HG03460 (cell line): Measurements from ENCODE around the gene MVD.
"Not testable (repeated sequence)": the region's sequence is repeated elsewhere in the genome, so short reads cannot be mapped to it uniquely, and the experiment has no call there.

Source experiments
- ATAC-seq: cut with Tn5 transposase; IDR thresholded peaks from one replicate; pipeline ENCODE4 v1.9.1; 2021; ENCODE audit not compliant: unreplicated experiment

Gene MVD

DNA sequence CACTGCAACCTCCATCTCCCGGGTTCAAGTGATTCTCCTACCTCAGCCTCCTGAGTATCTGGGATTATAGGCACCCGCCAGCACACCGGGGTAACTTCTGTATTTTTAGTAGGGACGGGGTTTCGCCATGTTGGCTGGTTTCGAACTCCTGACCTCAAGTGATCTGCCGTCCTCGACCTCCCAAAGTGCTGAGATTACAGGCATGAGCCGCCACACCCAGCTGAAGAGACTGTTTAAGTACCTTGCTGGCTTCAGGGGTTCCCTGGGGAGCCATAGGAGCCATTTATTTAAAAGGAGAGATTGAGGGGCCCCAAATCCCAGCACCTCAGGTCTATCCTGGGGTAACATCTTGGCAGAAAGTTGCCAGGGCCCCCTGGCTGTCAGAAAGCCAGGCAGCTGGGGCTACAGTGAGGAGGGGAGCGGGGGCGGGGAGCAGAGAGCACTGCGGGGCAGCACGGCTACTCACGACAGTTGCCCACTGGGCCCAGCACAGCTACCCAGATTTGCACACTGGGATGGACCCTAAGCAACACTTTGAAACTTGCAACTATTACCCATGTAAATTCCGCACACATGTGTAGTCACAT is 21.8 kb upstream of the MVD start:
- no peak for ATAC-seq

DNA sequence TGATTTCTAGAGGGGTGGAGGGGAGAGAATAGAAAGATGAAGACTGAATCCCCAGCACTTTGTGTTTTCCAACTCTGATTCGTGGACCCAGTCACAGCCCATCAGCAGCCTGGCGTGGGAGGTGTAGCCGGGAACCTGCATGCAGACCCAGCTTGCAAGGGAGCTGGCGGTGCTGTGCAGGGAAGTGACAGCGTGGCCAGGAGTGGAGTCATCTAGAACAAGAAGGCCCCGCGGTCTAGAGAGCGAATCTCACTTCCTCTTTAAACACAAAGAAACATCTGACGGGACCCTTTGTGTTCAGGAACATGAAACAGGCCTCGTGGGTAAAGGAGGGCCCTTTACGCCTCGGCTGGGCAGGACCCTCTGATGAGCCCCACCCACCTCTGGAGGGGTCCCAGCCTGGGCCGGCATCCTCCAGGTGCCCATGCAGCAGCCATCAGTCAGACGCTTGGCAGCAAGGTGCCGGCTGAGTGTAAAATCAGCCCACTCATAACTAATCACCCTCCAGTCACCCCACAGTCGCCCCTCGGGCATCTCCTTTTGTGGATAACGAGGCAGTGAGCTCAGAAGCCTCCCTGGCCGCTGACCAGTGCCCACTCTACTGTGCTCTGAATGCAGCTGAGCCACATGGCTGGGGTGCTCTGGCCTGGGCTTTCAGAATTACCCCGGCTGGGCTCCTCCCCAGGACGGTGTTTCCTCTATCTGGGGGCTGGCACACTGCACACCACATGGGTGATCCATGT is 19.0 kb upstream of the MVD start:
- ATAC-seq = peak; percentile 66

DNA sequence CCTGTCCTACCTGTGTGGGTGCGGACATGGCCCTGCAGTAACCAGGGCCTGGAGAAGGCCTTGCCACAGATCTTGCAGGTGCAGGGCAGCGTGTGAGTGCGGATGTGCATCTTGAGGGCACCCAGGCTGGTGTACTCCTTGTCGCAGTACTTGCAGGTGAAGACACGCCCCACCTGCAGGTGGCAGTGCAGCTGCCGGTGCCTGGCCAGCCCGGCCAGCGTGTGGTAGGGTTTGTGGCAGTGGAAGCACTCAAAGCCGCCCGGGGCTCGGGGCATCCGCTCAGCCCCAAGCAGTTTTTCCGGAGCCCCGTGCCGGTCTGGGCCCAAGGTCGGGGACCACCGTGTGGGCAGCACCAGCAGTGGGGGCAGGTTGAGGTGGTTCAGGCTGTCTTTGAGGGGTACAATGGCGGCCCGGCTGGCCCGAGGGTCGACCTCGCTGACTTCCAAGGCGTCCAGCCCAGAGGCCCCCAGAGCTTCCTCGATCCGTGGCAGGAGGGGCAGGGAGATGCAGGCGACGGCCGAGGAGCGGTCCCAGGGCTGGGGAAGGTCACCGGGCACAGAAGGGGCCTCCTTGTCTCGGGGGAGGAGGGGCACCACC is 18.3 kb upstream of the MVD start:
- no peak for ATAC-seq

DNA sequence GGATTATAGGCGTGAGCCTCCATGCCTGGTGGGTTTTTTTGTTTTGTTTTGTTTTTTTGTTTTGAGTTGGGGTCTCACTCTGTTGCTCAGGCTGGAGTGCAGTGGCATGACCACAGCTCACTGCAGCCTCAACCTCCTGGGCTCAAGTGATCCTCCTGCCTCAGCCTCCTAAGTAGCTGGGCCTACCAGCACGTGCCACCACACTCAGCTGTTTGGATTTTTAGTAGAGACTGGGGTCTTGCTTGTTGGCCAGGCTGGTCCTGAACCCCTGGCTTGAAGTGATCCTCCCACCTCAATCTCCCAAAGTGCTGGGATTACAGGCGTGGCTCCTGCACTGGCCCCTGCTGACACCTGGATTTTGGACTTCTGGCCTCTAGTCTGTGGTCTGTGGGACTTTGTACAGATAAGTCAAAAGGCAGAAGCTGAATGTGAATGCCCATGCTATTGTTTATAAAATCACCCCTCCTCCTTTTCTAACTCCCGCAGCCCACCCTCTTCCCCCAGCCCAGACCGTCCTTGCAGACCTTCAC is 17.7 kb upstream of the MVD start:
- ATAC-seq = no peak

DNA sequence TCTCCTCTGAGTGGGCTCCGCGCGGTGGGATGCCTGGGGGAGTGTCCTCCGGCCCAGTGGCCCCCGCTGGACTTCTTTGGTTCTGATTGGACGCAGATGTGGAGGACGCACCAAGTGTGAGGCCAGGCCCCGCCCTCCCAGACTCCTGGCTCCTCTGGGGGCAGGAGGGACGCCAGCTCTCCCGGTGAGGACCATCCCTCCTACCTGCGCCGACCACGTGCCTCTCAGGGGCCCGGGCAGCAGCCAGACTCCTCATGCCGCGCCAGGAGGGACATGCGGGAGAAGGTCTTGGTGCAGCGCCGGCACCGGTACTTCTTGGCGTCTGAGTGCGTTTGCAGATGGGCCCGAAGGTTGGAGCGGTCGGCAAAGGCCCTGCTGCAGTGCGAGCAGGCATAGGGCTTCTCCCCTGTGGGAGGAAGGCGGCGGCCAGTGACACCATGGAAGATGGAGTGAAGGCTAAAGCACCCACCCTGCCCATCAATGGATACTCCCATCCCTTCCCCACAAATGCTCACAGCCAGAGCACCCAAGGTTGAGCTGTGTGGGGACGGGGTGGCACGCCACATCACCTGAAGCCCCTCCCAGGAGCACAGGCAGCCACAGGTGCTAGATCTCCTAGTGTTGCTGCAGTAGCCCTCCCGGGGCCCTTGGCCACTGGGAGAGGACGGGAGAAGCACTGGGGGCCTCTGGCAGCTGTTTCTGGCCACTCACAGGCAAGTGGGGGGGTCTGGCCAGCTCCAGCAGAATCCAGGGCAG is 15.5 kb upstream of the MVD start:
- no peak for ATAC-seq

DNA sequence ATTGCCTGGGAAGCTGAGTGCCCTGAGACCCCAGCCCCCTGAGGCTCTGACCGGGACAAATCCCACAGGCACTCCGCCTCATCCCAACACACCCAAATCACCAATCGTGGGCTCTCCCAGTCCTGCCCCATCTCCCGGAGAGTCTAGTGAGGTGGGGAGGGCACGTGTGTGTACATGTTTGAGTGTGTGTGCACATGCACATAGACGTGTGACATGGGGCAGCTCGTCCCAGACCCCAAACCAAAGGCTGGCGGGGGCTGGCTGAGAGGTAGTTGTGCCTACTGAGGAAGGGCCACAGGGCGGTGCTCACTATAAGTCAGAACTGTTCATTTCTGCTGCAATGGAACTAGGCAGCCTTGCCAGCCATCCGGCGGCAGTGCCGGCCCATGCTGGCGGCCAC is 14.8 kb upstream of the MVD start:
- no peak for ATAC-seq

- no peak for ATAC-seq
These were observed 13.8 kb upstream of the MVD start for GRCh38 chr16:88676502-88677242.

DNA sequence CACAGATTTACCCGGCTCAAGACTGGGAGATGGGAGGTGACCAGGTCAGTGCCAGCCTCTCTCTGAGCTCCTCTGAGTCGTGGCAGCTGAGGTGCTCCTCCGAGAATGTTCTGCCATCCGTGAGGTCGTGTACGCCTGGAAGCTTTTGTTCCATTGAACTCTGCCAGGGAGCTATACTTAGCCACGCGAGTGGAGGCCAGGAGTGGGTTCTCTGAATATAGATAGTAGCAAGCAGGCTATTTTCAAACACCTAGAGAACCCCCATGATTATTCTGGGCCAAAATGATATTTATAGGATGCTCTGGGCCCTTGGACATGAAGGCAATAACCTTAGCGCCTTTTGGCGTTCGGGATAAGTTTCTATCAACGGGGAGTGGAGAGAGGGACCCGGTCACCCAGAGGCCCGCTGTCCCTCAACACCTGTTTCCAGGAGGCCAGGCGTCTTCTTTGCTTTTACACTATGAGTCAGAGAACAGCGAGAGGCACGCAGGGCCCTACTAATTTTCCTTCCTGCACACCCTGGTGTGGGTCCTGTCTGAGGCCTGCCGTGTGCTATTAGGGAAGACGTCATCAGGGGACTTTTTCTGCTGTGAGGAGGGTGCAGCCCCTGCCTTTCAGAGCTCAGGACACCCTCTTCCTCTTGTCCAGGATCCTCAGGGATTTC is 11.0 kb upstream of the MVD start:
- no peak for ATAC-seq

DNA sequence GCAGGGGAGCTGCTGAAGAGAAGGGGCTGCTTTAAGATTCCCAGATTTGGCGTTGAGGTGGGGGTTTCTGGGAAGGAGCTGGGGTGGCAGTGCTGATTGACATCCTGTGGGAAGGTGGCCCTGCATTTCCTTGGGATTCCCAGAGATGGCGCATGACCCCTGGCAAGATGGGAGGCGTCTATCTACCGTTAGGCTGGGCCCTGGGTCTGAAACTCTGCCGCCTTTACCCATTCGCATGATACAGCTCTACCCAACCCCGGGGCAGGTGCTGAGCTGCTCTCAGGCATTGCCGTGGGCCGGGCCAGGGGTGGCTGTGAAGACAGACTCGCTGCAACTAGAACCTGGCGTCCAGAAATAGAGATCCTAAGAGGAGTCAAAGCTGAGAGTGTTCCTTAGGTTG is 9.9 kb upstream of the MVD start:
- ATAC-seq = no peak

GRCh38 chr16:88671806-88672205 is 8.9 kb upstream of the MVD start:
- ATAC-seq = no peak

DNA sequence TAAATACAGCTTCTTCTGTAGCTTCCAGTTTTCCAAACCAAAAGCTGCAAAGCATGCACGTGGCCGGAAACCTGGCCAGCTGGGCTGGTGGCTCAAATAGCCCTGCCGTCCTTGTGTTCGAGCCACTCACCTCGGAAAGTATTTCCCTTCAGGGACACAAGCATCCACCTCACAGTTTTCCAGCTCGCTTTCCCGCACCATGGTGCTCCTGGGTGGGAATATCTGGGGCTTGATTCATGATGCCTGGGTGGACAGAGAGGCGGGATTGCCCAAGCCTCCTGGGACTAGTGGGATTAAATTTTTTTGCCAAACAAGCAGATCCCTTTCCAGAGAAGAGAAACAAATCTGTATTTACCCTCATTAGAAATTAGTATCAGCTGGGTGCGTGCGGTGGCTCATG is 7.1 kb upstream of the MVD start:
- no peak for ATAC-seq

DNA sequence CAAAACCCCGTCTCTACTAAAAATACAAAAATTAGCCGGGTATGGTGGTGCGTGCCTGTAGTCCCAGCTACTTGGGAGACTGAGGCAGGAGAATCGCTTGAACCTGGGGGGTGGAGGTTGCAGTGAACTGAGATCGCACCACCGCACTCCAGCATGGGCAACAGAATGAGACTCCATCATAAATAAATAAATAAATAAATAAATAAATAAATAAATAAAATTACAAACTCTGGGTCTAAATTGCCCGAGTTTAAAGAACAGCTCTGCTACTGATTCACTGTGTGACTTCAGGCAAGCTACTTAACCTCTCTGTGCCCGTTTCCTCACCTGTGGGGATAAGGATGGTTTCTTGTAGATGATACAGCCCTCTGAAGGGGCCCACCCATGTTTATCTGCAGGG is 6.6 kb upstream of the MVD start:
- ATAC-seq = not testable (repeated sequence)

DNA sequence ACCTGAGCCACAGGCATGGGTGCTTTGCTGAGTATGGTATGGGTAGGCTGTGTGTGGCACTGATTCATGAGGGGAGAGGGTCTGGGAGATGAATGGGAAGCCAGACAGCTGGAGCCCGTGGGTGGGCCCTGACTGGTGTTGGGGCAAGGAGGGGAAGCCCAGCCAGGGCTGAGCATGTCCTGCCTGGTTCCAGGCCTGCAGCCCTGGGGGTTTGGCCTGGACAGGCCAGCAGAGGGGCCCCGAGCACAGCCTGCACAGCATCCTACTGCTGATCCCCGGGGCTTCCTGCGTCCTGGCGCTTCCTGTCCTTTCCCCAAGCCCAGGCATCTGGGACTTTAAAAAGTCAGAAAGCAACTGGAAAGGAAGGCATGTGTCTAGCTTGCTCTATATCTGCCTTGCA is 4.6 kb upstream of the MVD start:
- ATAC-seq = no peak

DNA sequence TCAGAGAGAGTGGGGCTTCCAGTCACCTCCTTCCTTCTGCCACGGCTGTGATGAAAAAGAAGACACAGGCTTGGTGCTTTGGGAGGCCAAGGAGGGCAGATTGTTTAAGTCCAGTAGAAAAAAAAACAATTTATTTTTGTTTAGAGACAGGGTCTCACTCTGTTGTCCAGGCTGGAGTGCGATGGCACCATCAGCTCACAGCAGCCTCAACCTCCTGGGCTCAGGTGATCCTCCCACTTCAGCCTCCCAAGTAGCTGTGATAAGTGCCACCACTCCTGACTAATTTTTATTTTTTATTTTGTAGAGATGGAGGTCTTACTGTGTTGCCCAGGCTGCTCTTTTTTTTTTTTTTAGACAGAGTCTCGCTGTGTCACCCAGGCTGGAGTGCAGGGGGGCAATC is 2.7 kb upstream of the MVD start:
- no peak for ATAC-seq

DNA sequence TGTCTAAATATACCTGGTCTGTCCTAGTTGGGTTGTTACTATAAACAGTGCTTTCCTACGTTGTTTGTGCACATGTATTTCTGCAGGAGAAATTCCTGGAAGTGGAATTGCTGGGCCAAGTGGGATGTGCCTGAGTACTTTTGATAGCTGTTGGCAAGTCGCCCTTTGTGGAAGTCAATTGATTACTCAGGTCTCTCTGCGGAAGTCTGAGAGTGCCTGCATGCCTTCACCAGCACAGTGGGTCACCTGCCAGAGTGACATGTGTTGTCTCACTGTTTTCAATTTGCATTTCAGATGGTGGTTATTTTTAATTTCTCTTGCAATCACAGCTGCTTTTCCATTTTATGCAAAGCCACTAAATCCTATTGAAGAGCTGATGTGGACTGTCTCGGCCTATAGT is 2.3 kb upstream of the MVD start:
- no peak for ATAC-seq

GRCh38 chr16:88662222-88662842 is 559 bp downstream of the MVD start:
- no peak for ATAC-seq

DNA sequence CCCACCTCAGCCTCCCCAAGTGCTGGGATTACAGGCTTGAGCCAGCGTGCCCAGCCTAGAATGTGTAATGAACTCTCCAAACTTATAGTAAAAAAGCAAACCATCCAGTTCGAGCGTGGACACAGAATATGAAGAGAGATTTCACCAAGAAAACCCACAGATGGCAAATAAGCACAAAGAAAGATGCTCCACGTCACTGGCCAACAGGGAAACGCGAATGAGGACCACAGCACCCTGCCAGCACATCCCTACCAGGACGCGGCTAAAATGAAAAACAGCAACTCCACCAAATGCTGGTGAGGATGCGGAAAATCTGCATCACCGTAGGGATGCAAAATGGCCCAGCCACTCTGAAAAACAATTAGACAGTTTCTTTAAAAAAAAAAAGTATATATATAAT is 1.4 kb downstream of the MVD start:
- no peak for ATAC-seq

DNA sequence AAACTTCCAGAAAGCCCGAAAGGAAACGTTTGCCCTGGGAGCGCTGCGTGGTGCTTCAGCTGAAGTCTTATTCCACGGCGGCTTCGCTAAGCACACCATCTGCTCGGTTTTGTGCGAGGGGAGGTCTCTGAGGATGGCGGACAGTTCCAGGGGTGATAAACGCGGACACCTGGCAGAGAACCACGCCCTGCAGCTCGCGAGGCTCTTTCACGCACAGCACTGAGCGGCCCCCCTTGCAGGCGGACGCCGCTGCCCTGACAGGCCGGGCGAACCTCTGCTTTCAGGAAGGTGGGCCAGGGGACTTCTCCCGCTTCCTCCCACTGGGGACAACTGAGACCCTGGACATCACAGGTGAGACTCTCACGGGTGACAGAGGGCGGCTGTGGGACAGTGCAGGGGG is 3.7 kb downstream of the MVD start:
- no peak for ATAC-seq

DNA sequence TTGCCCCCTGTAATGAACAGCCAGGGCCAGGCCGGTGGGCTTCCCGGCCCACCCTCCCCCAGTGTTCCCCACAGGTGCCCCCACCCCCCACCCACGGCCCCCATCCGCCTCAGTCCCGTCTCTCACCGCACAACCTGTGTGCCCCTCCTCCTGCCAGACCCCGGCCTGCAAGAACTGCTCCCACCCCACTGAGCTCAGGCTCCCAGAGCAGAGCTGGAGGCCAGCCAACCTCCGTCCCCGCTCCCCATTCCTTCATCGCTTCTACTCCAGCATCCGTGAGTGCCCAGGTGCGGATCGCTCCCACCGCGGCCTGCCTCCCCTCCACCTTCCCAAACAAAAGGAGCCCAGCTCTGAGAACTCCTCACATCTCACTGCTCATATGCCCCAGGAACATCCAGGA is 4.2 kb downstream of the MVD start:
- ATAC-seq = no peak

DNA sequence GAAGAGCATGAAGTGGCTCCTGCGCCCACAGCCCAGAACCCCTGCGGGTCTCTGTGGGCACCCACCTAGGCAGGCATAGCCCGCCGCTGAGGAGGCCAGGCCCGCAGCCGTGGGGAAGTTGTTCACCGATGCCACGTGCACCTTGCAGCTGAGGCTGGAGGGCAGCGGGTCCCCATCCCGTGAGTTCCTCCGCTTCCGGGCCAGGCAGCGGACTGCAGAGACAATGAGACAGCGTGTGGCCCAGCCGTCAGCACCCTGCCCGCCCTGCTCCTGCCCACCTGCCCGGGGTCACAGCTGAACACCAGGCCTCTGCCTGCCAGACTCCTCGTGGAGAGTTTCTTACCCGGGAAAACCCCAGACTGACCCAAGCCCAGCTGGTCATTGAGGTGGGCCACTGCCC is 5.5 kb downstream of the MVD start:
- ATAC-seq = no peak
